NCI-H1092 (cell line): ENCODE data around the gene MRPL41.
"Not testable (repeated sequence)": the region's sequence is repeated elsewhere in the genome, so short reads cannot be mapped to it uniquely, and the experiment has no call there.

ENCODE experiments used
- DNase-seq: peaks from one replicate; lab custom pipeline; 2025; lab: John Stamatoyannopoulos, UW

MRPL41 gene

GRCh38 chr9:137521405-137521985 lies 30.2 kb upstream of the MRPL41 start:
- no peak for DNase-seq

- DNase-seq = no peak
These were observed 28.8 kb upstream of the MRPL41 start for GRCh38 chr9:137522746-137523455.

- DNase-seq = no peak
These were observed 27.3 kb upstream of the MRPL41 start for GRCh38 chr9:137524161-137524980.

GRCh38 chr9:137524981-137525317 lies 26.7 kb upstream of the MRPL41 start:
- no peak for DNase-seq

GRCh38 chr9:137530331-137530730 lies 21.3 kb upstream of the MRPL41 start:
- DNase-seq = no peak

GRCh38 chr9:137531099-137531765 lies 20.4 kb upstream of the MRPL41 start:
- no peak for DNase-seq

GRCh38 chr9:137532891-137533468 lies 18.7 kb upstream of the MRPL41 start:
- DNase-seq = not testable (repeated sequence)

- DNase-seq = peak; percentile 74
These were observed 17.2 kb upstream of the MRPL41 start for GRCh38 chr9:137534256-137535119.

- DNase-seq = no peak
These were observed 16.6 kb upstream of the MRPL41 start for GRCh38 chr9:137535120-137535428.

- not testable (repeated sequence) for DNase-seq
These were observed 15.0 kb upstream of the MRPL41 start for GRCh38 chr9:137536594-137537131.

- no peak for DNase-seq
These were observed 13.6 kb upstream of the MRPL41 start for GRCh38 chr9:137538058-137538457.

- no peak for DNase-seq
These were observed 11.1 kb upstream of the MRPL41 start for GRCh38 chr9:137540536-137540935.

- DNase-seq = no peak
These were observed 9.2 kb upstream of the MRPL41 start for GRCh38 chr9:137542486-137542885.

- DNase-seq = no peak
These were observed 8.3 kb upstream of the MRPL41 start for GRCh38 chr9:137543237-137543963.

- no peak for DNase-seq
These were observed 7.4 kb upstream of the MRPL41 start for GRCh38 chr9:137544176-137544760.

- DNase-seq = no peak
These were observed 6.6 kb upstream of the MRPL41 start for GRCh38 chr9:137545123-137545522.

GRCh38 chr9:137547687-137548543 lies 3.8 kb upstream of the MRPL41 start:
- DNase-seq = no peak

- DNase-seq = peak; percentile 81
These were observed 1.5 kb upstream of the MRPL41 start, which contains the start of gene PNPLA7 for GRCh38 chr9:137550231-137550621. PNPLA7 (minus strand) TSS chr9:137550402; CDS start chr9:137550197, 205 bp downstream.

- DNase-seq = not testable (repeated sequence)
These were observed 768 bp upstream of the MRPL41 start for GRCh38 chr9:137550958-137551263.
